GM12891 (cell line): ENCODE measurements around the gene DCUN1D1.

Experiments
- POLR2A ChIP-seq: IDR thresholded peaks from 2 replicates; pipeline ENCODE4 v1.6.1; 2011; ENCODE audit warnings: low read depth, low read length, control low read depth
- POLR2AphosphoS5 ChIP-seq: IDR thresholded peaks from 2 replicates; pipeline ENCODE4 v1.6.1; 2011; ENCODE audit warnings: low read depth, low read length, control low read depth

DNA sequence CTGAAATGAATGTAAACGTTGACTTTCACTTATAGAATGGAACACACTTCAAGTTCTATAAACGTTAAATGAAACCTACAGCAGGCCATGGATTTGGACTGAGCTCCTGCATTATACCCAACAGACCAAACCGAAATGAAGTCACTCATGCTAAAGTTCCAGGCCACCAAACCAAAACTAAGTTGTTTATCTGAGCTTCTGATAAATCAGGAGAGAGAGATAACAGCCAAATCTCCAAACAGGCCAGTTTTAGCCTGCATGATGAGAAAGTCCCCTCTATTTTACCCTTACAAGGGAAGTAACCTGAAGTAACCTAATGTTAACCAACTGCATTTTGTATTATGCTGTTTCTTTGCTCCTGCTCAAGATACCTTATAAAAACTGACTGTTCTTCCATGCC, 44.5 kb downstream of the DCUN1D1 start:
- TF ChIP-seq POLR2A, result no peak
- TF ChIP-seq POLR2AphosphoS5, result no peak
